Measurements from ENCODE around the gene QSOX2.

The QSOX2 gene

GRCh38 chr9:136255166-136255538 is 9.5 kb upstream of the QSOX2 start:
- TF ChIP-seq POLR2A (IDR thresholded peaks at IDR 0.05; ENCODE audit: low read depth, low read length): no peak
- DNase-seq (ENCODE audit: insufficient read length, low spot score) (peak; percentile 94), FAIRE-seq (peak; percentile 87)

GRCh38 chr9:136254381-136255165 is 9.0 kb upstream of the QSOX2 start:
- no peak for TF ChIP-seq POLR2A (IDR thresholded peaks at IDR 0.05; ENCODE audit: low read depth, low read length)
- DNase-seq (ENCODE audit: insufficient read length, low spot score): peak; percentile 54
- no peak for FAIRE-seq

- no peak for FAIRE-seq
- TF ChIP-seq POLR2A (IDR thresholded peaks at IDR 0.05; ENCODE audit: low read depth, low read length): no peak
- DNase-seq (ENCODE audit: insufficient read length, low spot score): no peak
Measured at GRCh38 chr9:136253246-136254130, 7.9 kb upstream of the QSOX2 start.

- no peak for DNase-seq (ENCODE audit: insufficient read length, low spot score)
- FAIRE-seq: no peak
- no peak for TF ChIP-seq POLR2A (IDR thresholded peaks at IDR 0.05; ENCODE audit: low read depth, low read length)
Measured at GRCh38 chr9:136252846-136253245, 7.2 kb upstream of the QSOX2 start.

- FAIRE-seq (no peak), DNase-seq (ENCODE audit: insufficient read length, low spot score) (no peak)
- TF ChIP-seq POLR2A (IDR thresholded peaks at IDR 0.05; ENCODE audit: low read depth, low read length): no peak
Measured at GRCh38 chr9:136252281-136252680, 6.7 kb upstream of the QSOX2 start.

GRCh38 chr9:136251264-136252115 is 5.9 kb upstream of the QSOX2 start:
- no peak for FAIRE-seq
- no peak for TF ChIP-seq POLR2A (IDR thresholded peaks at IDR 0.05; ENCODE audit: low read depth, low read length)
- no peak for DNase-seq (ENCODE audit: insufficient read length, low spot score)

GRCh38 chr9:136250676-136251075 is 5.1 kb upstream of the QSOX2 start:
- FAIRE-seq: no peak
- no peak for TF ChIP-seq POLR2A (IDR thresholded peaks at IDR 0.05; ENCODE audit: low read depth, low read length)

GRCh38 chr9:136249877-136250559 is 4.4 kb upstream of the QSOX2 start:
- no peak for FAIRE-seq
- TF ChIP-seq POLR2A (IDR thresholded peaks at IDR 0.05; ENCODE audit: low read depth, low read length): no peak
- DNase-seq (ENCODE audit: insufficient read length, low spot score): no peak

More at GRCh38 chr9:136250676-136251075, 5.1 kb upstream of the QSOX2 start:
- no peak for DNase-seq (ENCODE audit: insufficient read length, low spot score)

- DNase-seq (ENCODE audit: insufficient read length, low spot score): no peak
- TF ChIP-seq POLR2A (IDR thresholded peaks at IDR 0.05; ENCODE audit: low read depth, low read length): no peak
- FAIRE-seq: no peak
Measured at GRCh38 chr9:136248951-136249876, 3.6 kb upstream of the QSOX2 start.

GRCh38 chr9:136247947-136248637 is 2.5 kb upstream of the QSOX2 start:
- DNase-seq (ENCODE audit: insufficient read length, low spot score) (no peak), FAIRE-seq (no peak)
- TF ChIP-seq POLR2A (IDR thresholded peaks at IDR 0.05; ENCODE audit: low read depth, low read length): no peak

- FAIRE-seq: no peak
Measured at GRCh38 chr9:136247551-136247916, 1.9 kb upstream of the QSOX2 start.

More at GRCh38 chr9:136247551-136247916, 1.9 kb upstream of the QSOX2 start:
- no peak for DNase-seq (ENCODE audit: insufficient read length, low spot score)
- no peak for TF ChIP-seq POLR2A (IDR thresholded peaks at IDR 0.05; ENCODE audit: low read depth, low read length)

Data from H54 (cell line).